Caco-2 (cell line): ENCODE data around the gene FTCD. TPM values are rescaled to one million over a fixed set of nuclear protein-coding genes. Genes with fewer than 3 reads are reported as not detected.

Source experiments
- BruUV-seq: library from RNA; stranded (reverse); fragments of 400-500 nt; replicated peaks from 2 replicates; lab custom pipeline; 2021; lab: Mats Ljungman, UMichigan
- CTCF ChIA-PET: fragments of 300-600 bp; sonication (Branson Sonifier 250); formaldehyde crosslinking; loops from one replicate; lab custom pipeline; 2022; ENCODE audit warnings: antibody characterized with exemption; lab: Charles Lee
- POLR2A ChIA-PET: fragments of 300-600 bp; sonication (Branson Sonifier 250); formaldehyde crosslinking; loops from one replicate; lab custom pipeline; 2022; ENCODE audit warnings: antibody characterized with exemption; lab: Charles Lee
- DNase-seq, 2 experiments: peaks; one replicate each; pipeline versions ENCODE4 v3.0.0 to v3.0.0-alpha.2; 2020 to 2022
- H3K27me3 ChIP-seq: replicated peaks from 2 replicates; pipeline ENCODE4 v1.6.0; 2011; ENCODE audit warnings: low read length; ENCODE audit not compliant: control insufficient read depth, insufficient read depth
- H3K36me3 ChIP-seq: 2 replicates; pipeline ENCODE4 v1.5.1; 2011; ENCODE audit warnings: low read length; ENCODE audit not compliant: control insufficient read depth, insufficient read depth
- H3K4me1 ChIP-seq: fragments of 250-450 bp; sonication (Bioruptor Pico); 2 replicates; pipeline ENCODE4 v1.5.1; 2020; ENCODE audit warnings: mild to moderate bottlenecking
- H3K4me3 ChIP-seq: 2 replicates; pipeline ENCODE4 v1.5.1; 2011; ENCODE audit warnings: low read depth, mild to moderate bottlenecking, control low read depth, low read length
- H3K9me3 ChIP-seq: fragments of 250-450 bp; sonication (Bioruptor Pico); 2 replicates; pipeline ENCODE4 v1.5.1; 2020; ENCODE audit warnings: mild to moderate bottlenecking, moderate library complexity
- H3K27ac Mint-ChIP-seq: one replicate; pipeline ENCODE4 v1.8.0; 2022; ENCODE audit warnings: mixed read lengths; ENCODE audit not compliant: unreplicated experiment
- H3K27me3 Mint-ChIP-seq: one replicate; pipeline ENCODE4 v1.8.0; 2022; ENCODE audit warnings: mixed read lengths; ENCODE audit not compliant: insufficient read depth, unreplicated experiment
- H3K36me3 Mint-ChIP-seq: one replicate; pipeline ENCODE4 v1.8.0; 2022; ENCODE audit warnings: mild to moderate bottlenecking, mixed read lengths; ENCODE audit not compliant: insufficient read depth, unreplicated experiment
- H3K4me1 Mint-ChIP-seq: one replicate; pipeline ENCODE4 v1.8.0; 2022; ENCODE audit warnings: low read depth, mixed read lengths; ENCODE audit not compliant: unreplicated experiment
- H3K4me3 Mint-ChIP-seq: one replicate; pipeline ENCODE4 v1.8.0; 2022; ENCODE audit warnings: mild to moderate bottlenecking, moderate library complexity, mixed read lengths; ENCODE audit not compliant: unreplicated experiment
- H3K9me3 Mint-ChIP-seq: one replicate; pipeline ENCODE4 v1.8.0; 2022; ENCODE audit warnings: mixed read lengths; ENCODE audit not compliant: unreplicated experiment
- CTCF ChIP-seq, 2 experiments: fragments of 200-600 bp in 1 of 2; IDR thresholded peaks; 1 replicate in 1 of 2; 2 replicates in 1 of 2; pipeline versions ENCODE4 v1.5.1 to v1.8.0; 2011 to 2022; ENCODE audit warnings: antibody characterized with exemption in 1 of 2, control low read depth in 1 of 2, inconsistent platforms in 1 of 2, low read depth in 1 of 2, low read length in 1 of 2, mild to moderate bottlenecking in 1 of 2, moderate library complexity in 1 of 2; ENCODE audit not compliant: insufficient read depth in 1 of 2, severe bottlenecking in 1 of 2, unreplicated experiment in 1 of 2
- intact Hi-C: fragments of 100-400 bp; cut with micrococcal nuclease; formaldehyde crosslinking; loops from one replicate; pipeline ENCODE4 v1.10.0; 2022; ENCODE audit not compliant: unreplicated experiment
- total RNA-seq: library from RNA; stranded (reverse); gene quantifications from 2 replicates; pipeline ENCODE4 v1.2.3, GENCODE V29; 2022

FTCD gene
- total RNA-seq, 1 experiment from 2014 or later: 3.5 TPM

GRCh38 chr21:46138383-46138970 is 16.9 kb downstream of the FTCD start:
- intact Hi-C loops: loop anchor here (2.0 kb wide), 1 partner anchor 14 kb away; no protein-coding TSS in a partner anchor

GRCh38 chr21:46137908-46138307 is 17.5 kb downstream of the FTCD start:
- ChIA-PET POLR2A (no interaction called here), CTCF (no interaction called here)
- Mint-ChIP-seq H3K27me3 (no peaks in the 10 kb centered on the region), H3K4me1 (no peaks in the 10 kb centered on the region), H3K36me3 (no peaks in the 10 kb centered on the region), H3K9me3 (no peaks in the 10 kb centered on the region), H3K4me3 (no peak overlapping the region), H3K27ac (no peak overlapping the region)
- Histone ChIP-seq H3K4me1 (no peaks in the 10 kb centered on the region), H3K4me3 (no peak overlapping the region), H3K9me3 (no peaks in the 10 kb centered on the region), H3K36me3 (no peaks in the 10 kb centered on the region), H3K27me3 (no peaks in the 10 kb centered on the region)
- no peak for TF ChIP-seq CTCF (IDR thresholded peaks at IDR 0.05; ENCODE audit: insufficient read depth in 1 of 2, low read depth in 1 of 2, low read length in 1 of 2, severe bottlenecking in 1 of 2, unreplicated experiment in 1 of 2)
- intact Hi-C loops: loop anchor here (2.0 kb wide), 1 partner anchor 13 kb away; no protein-coding TSS in a partner anchor
- no TSS peak for BruUV-seq
- no peak for DNase-seq

More at GRCh38 chr21:46138383-46138970, 16.9 kb downstream of the FTCD start:
- Histone ChIP-seq H3K4me3 (no peak overlapping the region), H3K36me3 (no peaks in the 10 kb centered on the region), H3K9me3 (no peaks in the 10 kb centered on the region), H3K27me3 (no peaks in the 10 kb centered on the region), H3K4me1 (no peaks in the 10 kb centered on the region)
- Mint-ChIP-seq H3K27me3 (no peaks in the 10 kb centered on the region), H3K9me3 (no peaks in the 10 kb centered on the region), H3K4me3 (no peak overlapping the region), H3K27ac (no peak overlapping the region), H3K36me3 (no peaks in the 10 kb centered on the region), H3K4me1 (no peaks in the 10 kb centered on the region)
- ChIA-PET CTCF (no interaction called here), POLR2A (no interaction called here)
- no peak for TF ChIP-seq CTCF (IDR thresholded peaks at IDR 0.05; ENCODE audit: insufficient read depth in 1 of 2, low read depth in 1 of 2, low read length in 1 of 2, severe bottlenecking in 1 of 2, unreplicated experiment in 1 of 2)
- BruUV-seq: no TSS peak
- DNase-seq: no peak

DNA sequence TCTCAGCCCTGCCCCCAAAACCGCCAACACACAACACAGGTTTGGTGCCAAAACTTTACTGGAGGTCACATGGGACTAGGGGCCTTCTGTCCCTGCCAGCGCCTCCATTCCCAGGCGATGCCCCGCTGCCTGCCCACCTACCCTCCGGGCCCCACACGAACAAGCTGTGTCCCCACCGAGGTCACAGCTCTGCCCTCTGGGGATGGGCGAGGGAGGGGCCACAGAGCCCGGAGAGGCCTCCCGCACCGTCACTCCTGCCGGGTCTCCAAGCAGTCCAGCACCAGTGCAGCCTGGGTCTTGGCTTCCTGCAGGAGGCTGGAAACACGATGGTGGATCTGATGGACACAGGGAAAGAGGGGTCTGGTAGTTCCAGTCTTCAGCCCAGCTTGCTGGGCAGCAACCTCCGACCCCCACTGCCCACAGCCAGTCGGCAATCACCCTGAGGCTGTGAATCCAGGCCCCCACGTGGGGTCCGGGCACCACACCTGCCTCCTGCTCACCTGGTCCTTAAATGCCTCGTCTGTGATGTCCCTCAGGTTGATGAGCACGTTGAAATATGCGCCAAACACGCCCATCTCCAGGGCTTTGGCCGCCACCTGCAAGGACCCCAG is 18.5 kb downstream of the FTCD start:
- no peak overlapping the region for H3K27ac Mint-ChIP-seq
- no peaks in the 10 kb centered on the region for H3K36me3 ChIP-seq
- H3K9me3 ChIP-seq: no peaks in the 10 kb centered on the region
- H3K9me3 Mint-ChIP-seq: no peaks in the 10 kb centered on the region
- H3K4me1 Mint-ChIP-seq: no peaks in the 10 kb centered on the region
- no peaks in the 10 kb centered on the region for H3K27me3 Mint-ChIP-seq
- no peak for DNase-seq
- H3K4me1 ChIP-seq: no peaks in the 10 kb centered on the region
- no TSS peak for BruUV-seq
- ChIA-PET CTCF (no interaction called here), POLR2A (no interaction called here)
- no peak for TF ChIP-seq CTCF (IDR thresholded peaks at IDR 0.05; ENCODE audit: insufficient read depth in 1 of 2, low read depth in 1 of 2, low read length in 1 of 2, severe bottlenecking in 1 of 2, unreplicated experiment in 1 of 2)
- intact Hi-C loops: no loop called here
- H3K4me3 ChIP-seq: no peak overlapping the region
- no peaks in the 10 kb centered on the region for H3K27me3 ChIP-seq
- H3K36me3 Mint-ChIP-seq: no peaks in the 10 kb centered on the region
- no peak overlapping the region for H3K4me3 Mint-ChIP-seq
